Effector memory CD4-positive, alpha-beta T cell (primary cell): ENCODE results near the gene PJA2.

ENCODE experiments used
- DNase-seq, 3 donors: peaks; one replicate each; pipeline ENCODE4 v3.0.0-alpha.2; 2020
- H3K27ac ChIP-seq: 2 replicates; pipeline ENCODE4 v1.7.0; 2013; ENCODE audit warnings: mild to moderate bottlenecking, low read length, moderate library complexity; ENCODE audit not compliant: insufficient read depth, poor library complexity, severe bottlenecking
- H3K27me3 ChIP-seq: replicated peaks from 2 replicates; pipeline ENCODE4 v1.7.0; 2013; ENCODE audit warnings: mild to moderate bottlenecking, low read length; ENCODE audit not compliant: insufficient read depth, control insufficient read depth, poor library complexity, severe bottlenecking
- H3K36me3 ChIP-seq: 2 replicates; pipeline ENCODE4 v1.7.0; 2013; ENCODE audit warnings: mild to moderate bottlenecking, low read length, moderate library complexity; ENCODE audit not compliant: control insufficient read depth, insufficient read depth
- H3K4me1 ChIP-seq: 2 replicates; pipeline ENCODE4 v1.7.0; 2013; ENCODE audit warnings: low read length, mild to moderate bottlenecking; ENCODE audit not compliant: control insufficient read depth, insufficient read depth, poor library complexity, severe bottlenecking
- H3K4me3 ChIP-seq: 2 replicates; pipeline ENCODE4 v1.7.0; 2013; ENCODE audit warnings: low read length, low read depth, mild to moderate bottlenecking; ENCODE audit not compliant: insufficient read depth, poor library complexity, severe bottlenecking
- H3K9me3 ChIP-seq: 2 replicates; pipeline ENCODE4 v1.7.0; 2013; ENCODE audit warnings: mild to moderate bottlenecking, low read length, moderate library complexity; ENCODE audit not compliant: control insufficient read depth

The PJA2 gene

GRCh38 chr5:109357807-109358206 lies 52.0 kb downstream of the PJA2 start:
- Histone ChIP-seq H3K9me3 (no peaks in the 10 kb centered on the region), H3K27ac (no peak overlapping the region), H3K27me3 (no peaks in the 10 kb centered on the region), H3K4me1 (no peaks in the 10 kb centered on the region), H3K36me3 (peaks cover 40% of the 10 kb centered on the region), H3K4me3 (no peak overlapping the region)
- no peak for DNase-seq

- Histone ChIP-seq H3K4me1 (no peaks in the 10 kb centered on the region), H3K27me3 (no peaks in the 10 kb centered on the region), H3K4me3 (no peak overlapping the region), H3K27ac (no peak overlapping the region), H3K36me3 (peaks cover 24% of the 10 kb centered on the region), H3K9me3 (no peaks in the 10 kb centered on the region)
- no peak for DNase-seq
Measured at GRCh38 chr5:109354761-109355160, 55.0 kb downstream of the PJA2 start.

- H3K27me3 ChIP-seq = no peaks in the 10 kb centered on the region
- DNase-seq = no peak
- H3K4me1 ChIP-seq = no peaks in the 10 kb centered on the region
- no peak overlapping the region for H3K27ac ChIP-seq
- no peaks in the 10 kb centered on the region for H3K9me3 ChIP-seq
- H3K36me3 ChIP-seq = peaks cover 17% of the 10 kb centered on the region
- H3K4me3 ChIP-seq = no peak overlapping the region
Measured at GRCh38 chr5:109351988-109352864, 57.5 kb downstream of the PJA2 start.

- no peak for DNase-seq
- H3K36me3 ChIP-seq = peaks cover 25% of the 10 kb centered on the region
- H3K4me1 ChIP-seq = no peaks in the 10 kb centered on the region
- H3K27me3 ChIP-seq = no peaks in the 10 kb centered on the region
- no peak overlapping the region for H3K4me3 ChIP-seq
- H3K27ac ChIP-seq = no peak overlapping the region
- H3K9me3 ChIP-seq = no peaks in the 10 kb centered on the region
Measured at GRCh38 chr5:109350537-109351270, 59.1 kb downstream of the PJA2 start.

GRCh38 chr5:109349388-109349787 lies 60.4 kb downstream of the PJA2 start:
- Histone ChIP-seq H3K36me3 (peaks cover 23% of the 10 kb centered on the region), H3K4me3 (no peak overlapping the region), H3K27me3 (no peaks in the 10 kb centered on the region), H3K27ac (no peak overlapping the region), H3K4me1 (no peaks in the 10 kb centered on the region), H3K9me3 (no peaks in the 10 kb centered on the region)
- DNase-seq = no peak

- Histone ChIP-seq H3K27ac (no peak overlapping the region), H3K36me3 (peaks cover 28% of the 10 kb centered on the region), H3K9me3 (no peaks in the 10 kb centered on the region), H3K4me1 (no peaks in the 10 kb centered on the region), H3K4me3 (no peak overlapping the region), H3K27me3 (no peaks in the 10 kb centered on the region)
- DNase-seq = no peak
Measured at GRCh38 chr5:109347252-109347888, 62.4 kb downstream of the PJA2 start.

GRCh38 chr5:109345699-109346098 lies 64.1 kb downstream of the PJA2 start:
- H3K9me3 ChIP-seq = no peaks in the 10 kb centered on the region
- DNase-seq = no peak
- H3K4me3 ChIP-seq = no peak overlapping the region
- H3K27ac ChIP-seq = no peak overlapping the region
- H3K27me3 ChIP-seq = no peaks in the 10 kb centered on the region
- H3K36me3 ChIP-seq = peaks cover 28% of the 10 kb centered on the region
- H3K4me1 ChIP-seq = no peaks in the 10 kb centered on the region

- H3K4me3 ChIP-seq = no peak overlapping the region
Measured at GRCh38 chr5:109340351-109340750, 69.4 kb downstream of the PJA2 start.

GRCh38 chr5:109335114-109335513 lies 74.7 kb downstream of the PJA2 start:
- Histone ChIP-seq H3K4me1 (no peaks in the 10 kb centered on the region), H3K9me3 (no peaks in the 10 kb centered on the region), H3K36me3 (peaks cover 23% of the 10 kb centered on the region), H3K27me3 (no peaks in the 10 kb centered on the region), H3K27ac (no peak overlapping the region), H3K4me3 (no peak overlapping the region)
- DNase-seq = no peak

More at GRCh38 chr5:109340351-109340750, 69.4 kb downstream of the PJA2 start:
- Histone ChIP-seq H3K4me1 (no peaks in the 10 kb centered on the region), H3K9me3 (no peaks in the 10 kb centered on the region), H3K36me3 (peaks cover 27% of the 10 kb centered on the region), H3K27ac (no peak overlapping the region), H3K27me3 (no peaks in the 10 kb centered on the region)
- no peak for DNase-seq

GRCh38 chr5:109334056-109334455 lies 75.7 kb downstream of the PJA2 start:
- H3K9me3 ChIP-seq = no peaks in the 10 kb centered on the region
- peaks cover 23% of the 10 kb centered on the region for H3K36me3 ChIP-seq
- no peak overlapping the region for H3K27ac ChIP-seq
- H3K4me3 ChIP-seq = no peak overlapping the region
- H3K4me1 ChIP-seq = no peaks in the 10 kb centered on the region
- H3K27me3 ChIP-seq = no peaks in the 10 kb centered on the region
- DNase-seq = no peak
